ENCODE results near the gene TTC8.
"Not testable (repeated sequence)": the region's sequence is repeated elsewhere in the genome, so short reads cannot be mapped to it uniquely, and the experiment has no call there.

TTC8 gene

DNA sequence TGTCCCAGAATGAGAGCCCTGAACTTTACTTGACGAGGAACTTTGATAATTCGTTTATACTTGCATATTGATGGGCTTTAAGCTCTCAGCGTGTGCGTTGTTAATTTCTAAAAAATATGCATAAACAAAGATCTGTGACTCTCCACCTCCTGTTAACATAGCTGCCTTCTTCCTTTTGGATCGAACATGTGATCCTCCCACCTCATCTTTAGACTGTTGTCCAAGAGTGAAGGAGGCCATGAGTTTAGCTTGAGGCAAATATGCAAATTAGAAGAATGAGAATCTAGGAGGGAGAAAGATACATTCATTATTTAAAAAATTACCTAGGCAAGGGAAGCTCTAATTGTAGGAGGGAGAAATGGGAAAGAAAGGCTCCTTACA lies 617 bp downstream of the TTC8 start:
- no peak for DNase-seq (ENCODE audit: low read depth)

DNA sequence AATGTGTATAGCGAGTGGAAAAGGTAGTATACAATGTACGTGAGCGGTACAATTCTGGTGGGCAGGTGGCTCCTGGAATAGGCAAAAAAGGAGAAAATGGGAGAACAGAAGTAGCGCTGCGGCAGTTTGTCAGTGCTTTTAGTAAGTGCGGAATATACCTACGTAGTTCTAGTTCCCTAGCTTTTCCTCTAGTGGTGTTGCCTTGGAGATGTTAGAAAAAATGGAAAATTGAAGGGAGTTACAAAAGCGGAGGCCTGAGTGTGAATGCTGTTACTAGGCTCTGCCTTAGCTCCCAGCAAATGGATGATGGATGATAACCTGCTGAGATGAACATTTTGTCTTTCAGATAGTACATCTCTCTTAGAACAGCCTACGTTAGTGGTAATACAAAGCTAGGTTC lies 1.1 kb downstream of the TTC8 start:
- no peak for DNase-seq (ENCODE audit: low read depth)

DNA sequence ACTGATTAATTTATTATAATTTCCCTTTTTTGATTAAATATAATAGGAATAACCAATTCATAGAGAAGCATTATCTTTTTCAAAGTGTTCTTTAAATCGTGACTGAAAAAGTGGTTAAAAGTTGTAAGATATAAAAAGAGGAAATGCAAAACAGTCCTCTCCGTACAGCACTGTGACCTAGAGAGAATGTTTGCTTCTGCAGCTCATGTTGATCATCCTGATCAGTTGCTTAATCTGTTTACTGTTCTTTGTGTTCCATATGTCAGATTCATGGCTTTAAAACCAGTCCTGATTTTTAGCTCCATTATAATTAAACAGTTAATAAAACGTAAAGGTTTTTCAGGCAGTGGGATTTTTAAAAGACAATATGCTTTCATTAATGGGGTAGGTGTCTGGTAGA lies 4.7 kb downstream of the TTC8 start:
- no peak for DNase-seq (ENCODE audit: low read depth)

DNA sequence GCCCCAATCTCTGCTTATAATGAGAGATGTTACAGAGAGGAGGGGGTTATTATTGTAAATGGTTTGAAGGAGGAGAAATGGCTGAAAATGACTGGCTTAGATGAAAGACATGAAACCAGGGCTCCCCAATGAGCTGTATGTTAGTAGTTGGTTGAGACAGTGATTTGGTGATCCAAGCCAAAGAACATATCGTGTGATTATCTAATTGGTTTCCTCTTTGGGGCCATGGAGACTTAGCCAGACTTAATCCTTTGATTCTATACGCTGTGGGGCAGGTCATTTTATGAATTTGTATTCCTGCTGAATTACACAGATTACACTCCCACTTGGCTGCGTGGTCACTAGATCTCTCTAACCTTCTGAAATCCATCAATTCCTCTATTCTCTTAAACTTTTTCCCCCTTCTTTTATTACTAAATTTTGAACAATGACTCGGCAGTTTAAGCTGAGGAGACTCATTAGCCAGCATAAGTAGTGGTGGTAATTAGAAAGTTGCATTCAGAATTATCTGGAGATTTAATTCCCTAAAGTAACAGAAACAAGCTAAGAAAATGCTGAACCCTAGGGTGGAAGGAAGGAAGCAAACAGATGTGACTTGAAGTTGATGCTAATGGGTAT lies 5.3 kb downstream of the TTC8 start:
- DNase-seq (ENCODE audit: low read depth): no peak

- no peak for DNase-seq (ENCODE audit: low read depth)
These were observed 6.8 kb downstream of the TTC8 start for GRCh38 chr14:88831284-88831683.

- DNase-seq (ENCODE audit: low read depth): no peak
These were observed 10.5 kb downstream of the TTC8 start for GRCh38 chr14:88834883-88835431.

DNA sequence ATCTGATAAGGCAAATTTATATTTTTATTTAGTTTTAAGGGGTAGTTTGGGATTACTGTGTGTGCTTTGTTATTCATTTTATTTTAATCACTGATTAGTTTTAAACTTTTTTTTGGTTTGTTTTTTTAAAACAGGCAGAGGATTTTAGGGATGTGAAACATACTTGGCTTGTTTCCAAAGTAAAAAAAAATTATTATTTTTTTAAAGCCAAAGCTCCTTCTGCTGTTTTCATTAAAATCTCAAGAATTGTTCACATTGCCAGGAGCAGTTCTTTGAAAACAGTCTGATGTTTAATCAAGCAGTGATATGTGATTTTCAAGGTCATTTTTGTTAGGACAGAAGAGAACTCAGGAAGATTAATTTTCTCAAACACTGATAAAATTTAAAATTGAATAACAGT lies 11.2 kb downstream of the TTC8 start:
- DNase-seq (ENCODE audit: low read depth): no peak

DNA sequence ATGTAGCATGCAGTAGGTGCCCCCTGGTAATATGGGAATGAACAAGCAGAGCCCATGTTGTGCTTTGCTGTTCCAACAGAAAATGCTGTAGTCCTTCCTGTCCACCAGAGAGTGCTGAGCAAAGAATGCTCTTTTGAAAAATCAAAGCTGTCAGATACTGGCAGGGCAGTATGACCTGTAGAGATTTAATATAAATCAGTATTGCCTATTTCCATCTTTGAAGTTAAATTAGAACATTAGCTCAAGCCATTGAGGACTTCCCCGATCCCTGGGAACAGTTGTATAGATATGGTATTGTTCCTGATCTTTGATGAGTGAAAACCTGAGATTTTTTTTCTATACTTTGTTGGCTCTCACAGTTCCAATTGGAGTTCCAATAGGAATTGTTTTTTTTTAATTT lies 13.0 kb downstream of the TTC8 start:
- DNase-seq (ENCODE audit: low read depth): no peak

DNA sequence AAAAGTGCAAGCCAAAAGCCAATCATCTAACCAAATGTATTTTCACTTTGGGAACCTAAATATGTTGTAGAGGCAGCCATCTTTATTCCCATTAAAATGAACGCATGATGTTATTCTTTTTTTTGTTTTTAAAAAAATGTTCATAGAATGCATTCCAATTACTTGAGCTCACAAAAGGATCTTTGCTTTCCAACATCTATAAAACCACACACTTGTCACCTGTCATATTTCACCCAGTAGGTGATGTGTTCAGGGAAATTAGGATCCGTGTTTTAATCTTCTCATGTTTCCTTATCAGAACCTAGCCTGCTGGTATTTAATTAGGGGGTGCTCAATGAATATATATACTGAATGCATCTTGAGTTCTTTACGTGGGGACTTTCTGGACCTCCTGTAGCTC lies 13.6 kb downstream of the TTC8 start:
- no peak for DNase-seq (ENCODE audit: low read depth)

DNA sequence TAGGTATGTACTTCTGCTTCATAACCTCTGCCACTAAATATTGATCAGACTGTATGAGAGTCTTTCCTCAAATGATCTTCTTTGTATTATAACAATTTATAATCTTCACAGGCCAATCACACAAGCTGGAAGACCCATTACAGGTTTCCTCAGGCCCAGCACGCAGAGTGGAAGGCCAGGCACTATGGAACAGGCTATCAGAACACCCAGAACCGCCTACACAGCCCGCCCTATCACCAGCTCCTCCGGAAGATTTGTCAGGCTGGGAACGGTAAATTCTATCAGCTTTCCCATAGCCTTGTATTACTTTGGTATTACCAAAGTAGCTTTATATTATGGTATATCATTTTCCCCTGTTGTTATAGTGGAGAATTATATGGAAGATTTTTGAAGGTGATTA lies 16.5 kb downstream of the TTC8 start:
- DNase-seq (ENCODE audit: low read depth): no peak

DNA sequence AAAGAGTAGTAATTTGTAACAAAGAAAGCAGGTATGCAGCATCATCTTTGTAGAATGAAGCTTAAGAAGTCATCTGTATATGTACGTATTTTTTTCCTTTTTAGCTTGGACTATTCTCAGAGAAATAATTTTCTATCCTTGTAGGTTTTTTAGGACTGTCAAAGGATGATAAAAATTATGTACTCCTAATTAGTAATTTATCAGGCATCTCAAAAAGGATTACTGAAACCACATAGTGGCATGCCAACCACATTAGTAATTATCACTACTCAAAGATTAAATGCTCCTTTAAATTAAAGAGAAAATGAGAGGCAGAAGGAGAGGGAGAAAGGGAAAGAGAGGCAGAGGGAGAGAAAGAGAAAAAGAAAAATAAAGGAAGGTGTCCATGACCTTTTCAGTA lies 17.3 kb downstream of the TTC8 start:
- DNase-seq (ENCODE audit: low read depth): no peak

- DNase-seq (ENCODE audit: low read depth): no peak
These were observed 18.0 kb downstream of the TTC8 start for GRCh38 chr14:88842414-88842813.

GRCh38 chr14:88844980-88845491 lies 20.6 kb downstream of the TTC8 start:
- no peak for DNase-seq (ENCODE audit: low read depth)

GRCh38 chr14:88848571-88848970 lies 24.1 kb downstream of the TTC8 start:
- DNase-seq (ENCODE audit: low read depth): no peak

DNA sequence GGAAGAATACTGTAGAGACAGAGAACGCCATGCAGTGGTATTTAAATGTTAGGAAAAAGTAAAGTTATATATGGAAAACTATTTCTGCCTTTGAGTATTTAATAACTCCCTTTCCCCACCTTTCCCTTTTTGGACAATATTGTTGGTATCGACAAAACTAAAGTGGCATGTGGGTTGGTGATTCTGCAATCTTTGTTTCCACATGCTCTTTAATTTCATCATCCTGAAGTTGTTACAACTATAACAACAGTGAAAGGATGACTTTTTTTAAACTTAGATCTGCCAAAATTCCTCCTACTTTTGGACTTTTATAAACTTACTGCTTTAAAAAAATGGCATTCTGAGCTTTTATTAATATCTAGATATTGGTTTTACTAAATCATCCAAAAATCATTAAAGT lies 25.3 kb downstream of the TTC8 start:
- no peak for DNase-seq (ENCODE audit: low read depth)

- no peak for DNase-seq (ENCODE audit: low read depth)
These were observed 27.1 kb downstream of the TTC8 start for GRCh38 chr14:88851587-88851986.

DNA sequence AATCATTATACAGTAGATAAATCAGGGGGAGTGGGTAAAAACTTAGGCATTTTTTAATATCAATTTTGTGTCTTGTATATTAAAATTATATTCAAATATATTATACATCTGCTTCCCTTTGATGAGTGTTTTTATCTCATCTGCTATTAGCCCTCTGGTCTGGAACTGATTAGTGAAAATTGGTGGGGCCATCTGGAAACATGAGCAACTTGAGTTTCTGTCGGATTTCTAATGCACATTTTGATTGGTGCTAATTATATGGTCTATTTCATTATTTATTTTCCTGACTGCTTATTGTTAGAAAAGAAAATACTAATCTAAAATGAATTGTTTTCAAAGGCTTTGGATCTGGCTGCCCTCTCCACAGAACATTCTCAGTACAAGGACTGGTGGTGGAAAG lies 28.2 kb downstream of the TTC8 start:
- no peak for DNase-seq (ENCODE audit: low read depth)

DNA sequence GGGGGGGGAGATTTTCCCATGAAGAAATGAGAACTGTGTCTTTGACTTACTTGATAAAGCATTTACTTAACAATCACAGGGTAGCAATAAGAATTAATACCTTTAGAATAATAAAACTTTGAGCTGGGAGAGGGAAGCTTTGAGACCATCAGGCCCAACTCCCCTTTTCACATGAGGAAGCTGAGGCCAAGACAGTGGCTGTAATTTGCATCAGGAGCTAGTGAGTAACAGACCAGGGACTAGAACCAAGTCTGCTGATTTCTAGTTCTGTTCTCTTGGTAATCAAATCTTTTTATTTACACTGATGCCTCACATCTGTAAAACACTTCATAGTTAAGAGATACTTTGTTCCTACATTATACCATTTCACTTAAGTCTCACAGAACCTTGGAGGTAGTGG lies 28.7 kb downstream of the TTC8 start:
- no peak for DNase-seq (ENCODE audit: low read depth)

DNA sequence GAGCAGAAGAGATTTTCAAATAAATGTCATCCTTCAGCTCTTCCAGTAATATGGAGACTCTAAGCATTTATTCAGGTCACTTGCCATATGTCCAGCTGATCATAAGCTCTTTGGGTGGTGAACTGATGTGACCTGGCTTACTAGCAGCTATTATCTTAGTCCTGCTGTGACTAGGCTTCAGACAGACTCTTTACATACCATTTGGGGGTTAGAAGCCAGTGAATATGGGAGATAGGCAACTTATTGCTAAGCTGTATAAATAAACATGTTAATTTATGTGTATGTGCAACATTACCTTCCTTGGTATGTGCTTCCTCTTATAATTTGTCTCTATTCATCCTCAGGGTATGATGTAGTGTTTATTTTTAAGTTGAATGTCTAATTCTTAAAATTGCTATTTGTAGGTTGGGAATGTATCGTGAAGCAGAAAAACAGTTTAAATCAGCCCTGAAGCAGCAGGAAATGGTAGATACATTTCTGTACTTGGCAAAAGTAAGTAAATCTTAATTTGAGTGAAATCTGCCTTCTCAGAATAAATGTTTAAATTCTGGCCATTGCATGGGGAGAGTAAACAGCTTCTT lies 32.4 kb downstream of the TTC8 start:
- DNase-seq (ENCODE audit: low read depth): no peak

DNA sequence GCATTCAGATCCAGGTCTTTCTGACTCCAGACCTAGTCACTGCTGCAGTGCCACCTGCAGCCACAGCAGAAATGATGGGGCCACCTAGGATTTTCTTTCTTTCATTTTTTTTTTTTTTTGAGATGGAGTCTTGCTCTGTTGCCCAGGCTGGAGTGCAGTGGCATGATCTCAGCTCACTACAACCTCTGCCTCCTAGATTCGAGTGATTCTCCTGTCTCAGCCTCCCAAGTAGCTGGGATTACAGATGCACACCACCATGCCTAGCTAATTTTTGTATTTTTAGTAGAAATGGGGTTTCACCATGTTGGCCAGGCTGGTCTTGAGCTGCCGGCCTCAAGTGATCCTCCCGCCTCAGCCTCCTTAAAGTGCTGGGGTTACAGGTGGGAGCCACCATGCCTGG lies 33.4 kb downstream of the TTC8 start:
- DNase-seq (ENCODE audit: low read depth): not testable (repeated sequence)

- not testable (repeated sequence) for DNase-seq (ENCODE audit: low read depth)
These were observed 34.7 kb downstream of the TTC8 start for GRCh38 chr14:88859118-88859517.

DNA sequence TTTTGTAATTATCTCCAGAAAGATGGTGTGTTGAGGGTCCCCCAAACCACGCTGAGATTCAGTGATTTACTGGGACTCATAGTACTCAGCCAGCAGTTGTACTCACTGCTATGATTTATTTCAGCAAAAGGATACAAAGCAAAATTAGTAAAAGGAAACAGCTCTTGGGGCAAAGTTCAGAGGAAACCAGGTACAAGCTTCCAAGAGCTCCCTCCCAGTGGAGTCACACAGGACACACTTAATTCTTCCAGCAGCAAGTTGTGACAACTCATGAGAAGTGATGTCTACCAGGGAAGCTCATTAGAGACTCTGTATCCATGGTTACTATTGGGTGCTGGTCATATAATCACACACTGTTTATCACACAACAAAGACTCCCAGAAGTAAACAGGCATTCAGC lies 38.7 kb downstream of the TTC8 start:
- DNase-seq (ENCODE audit: low read depth): no peak

DNA sequence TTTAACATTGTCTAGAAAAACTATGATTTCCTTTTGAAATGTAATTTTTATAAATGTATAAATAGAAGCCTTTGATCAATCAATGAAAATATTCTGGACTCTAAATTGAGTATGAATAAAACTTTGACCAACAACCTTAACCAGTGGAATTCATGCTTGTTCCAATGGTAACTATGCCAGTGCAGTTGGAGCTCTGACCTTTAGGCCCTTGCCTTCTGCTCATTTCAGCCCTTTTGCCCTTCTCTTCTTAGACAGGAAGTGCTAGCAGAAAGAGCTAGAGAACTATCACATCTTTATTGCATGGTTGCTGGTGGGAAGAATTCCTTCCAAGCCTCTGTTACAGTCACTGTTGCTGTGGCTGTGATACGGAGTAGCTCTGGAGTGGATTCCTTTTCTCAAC lies 39.7 kb downstream of the TTC8 start:
- DNase-seq (ENCODE audit: low read depth): no peak

DNA sequence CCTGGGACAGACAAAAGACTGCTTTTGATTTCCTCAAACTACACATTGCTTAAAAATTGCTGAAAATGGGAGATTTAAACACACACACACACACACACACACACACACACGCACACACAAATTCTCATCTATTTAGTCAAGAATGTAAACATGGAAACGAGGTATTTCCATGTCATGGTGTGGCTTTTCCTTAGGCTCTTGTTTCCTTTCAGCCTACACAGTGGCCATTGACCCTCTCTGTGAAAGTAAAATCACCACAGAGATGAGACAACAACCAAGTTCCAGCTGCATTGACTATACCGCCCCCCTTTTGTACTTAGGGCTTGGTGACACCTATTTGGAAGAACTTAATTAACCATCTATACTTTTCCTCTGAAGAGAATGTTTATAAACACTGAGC lies 41.9 kb downstream of the TTC8 start:
- DNase-seq (ENCODE audit: low read depth): no peak

All from activated T-helper 1 cell treated with Interleukin-2 at 50 U/mL for 16 hours (primary cell).